Measurements from ENCODE around the gene KNDC1. TPM values are rescaled to one million over a fixed set of nuclear protein-coding genes. Genes with fewer than 3 reads are reported as not detected.

Gene KNDC1
- total RNA-seq, 2 donors from 2014 or later, result 0.07 TPM; not detected in 1

- no peak overlapping the region for H3K27ac Mint-ChIP-seq
- H3K9me3 Mint-ChIP-seq, result no peaks in the 10 kb centered on the region
- DNase-seq (ENCODE audit: low spot score in 2 of 2) (no peak), ATAC-seq (no peak)
- H3K36me3 Mint-ChIP-seq, result no peaks in the 10 kb centered on the region
Measured at GRCh38 chr10:133267829-133268228, 107.8 kb downstream of the KNDC1 start.

- Mint-ChIP-seq H3K27ac (no peak overlapping the region), H3K36me3 (no peaks in the 10 kb centered on the region), H3K9me3 (no peaks in the 10 kb centered on the region)
- no peak for ATAC-seq
- no peak for DNase-seq (ENCODE audit: low spot score in 2 of 2)
Measured at GRCh38 chr10:133268532-133268931, 108.5 kb downstream of the KNDC1 start.

- Mint-ChIP-seq H3K27ac (peak overlapping the region in 1 of 2 donors; percentile 44), H3K9me3 (no peaks in the 10 kb centered on the region), H3K36me3 (no peaks in the 10 kb centered on the region)
- ATAC-seq, result no peak
- DNase-seq (ENCODE audit: low spot score in 2 of 2), result no peak
Measured at GRCh38 chr10:133269367-133269766, 109.3 kb downstream of the KNDC1 start.

DNA sequence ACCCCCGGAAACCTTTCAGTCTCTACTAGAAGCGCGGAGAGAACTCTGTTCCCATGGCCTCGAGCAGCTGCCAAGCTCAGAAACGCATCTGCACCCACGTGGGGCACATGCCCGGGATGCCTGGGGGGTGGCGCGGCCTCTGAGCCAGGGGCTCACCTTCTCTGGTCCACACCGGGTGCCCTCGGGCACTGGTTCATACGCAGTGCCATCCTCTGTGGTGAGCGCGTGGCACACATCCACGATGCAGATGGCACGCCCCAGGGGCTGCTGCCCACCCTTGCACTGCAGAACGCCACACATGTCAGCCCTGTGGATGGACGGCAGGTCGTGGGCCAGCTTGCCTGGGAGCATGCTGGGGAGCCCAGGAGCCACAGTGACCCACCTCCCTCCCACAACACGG, 110.2 kb downstream of the KNDC1 start:
- Mint-ChIP-seq H3K36me3 (no peaks in the 10 kb centered on the region), H3K9me3 (no peaks in the 10 kb centered on the region), H3K27ac (no peak overlapping the region)
- ATAC-seq, result no peak
- DNase-seq (ENCODE audit: low spot score in 2 of 2), result no peak

- ATAC-seq, result no peak
- Mint-ChIP-seq H3K27ac (no peak overlapping the region), H3K9me3 (no peaks in the 10 kb centered on the region), H3K36me3 (peaks cover 3 to 4% of the 10 kb centered on the region in 2 donors)
- DNase-seq (ENCODE audit: low spot score in 2 of 2), result no peak
Measured at GRCh38 chr10:133270773-133271297, 110.8 kb downstream of the KNDC1 start.

GRCh38 chr10:133271521-133272300, 111.7 kb downstream of the KNDC1 start:
- DNase-seq (ENCODE audit: low spot score in 2 of 2), result no peak
- Mint-ChIP-seq H3K27ac (no peak overlapping the region), H3K9me3 (no peaks in the 10 kb centered on the region), H3K36me3 (peaks cover 6% of the 10 kb centered on the region in 2 donors)
- ATAC-seq, result no peak

DNA sequence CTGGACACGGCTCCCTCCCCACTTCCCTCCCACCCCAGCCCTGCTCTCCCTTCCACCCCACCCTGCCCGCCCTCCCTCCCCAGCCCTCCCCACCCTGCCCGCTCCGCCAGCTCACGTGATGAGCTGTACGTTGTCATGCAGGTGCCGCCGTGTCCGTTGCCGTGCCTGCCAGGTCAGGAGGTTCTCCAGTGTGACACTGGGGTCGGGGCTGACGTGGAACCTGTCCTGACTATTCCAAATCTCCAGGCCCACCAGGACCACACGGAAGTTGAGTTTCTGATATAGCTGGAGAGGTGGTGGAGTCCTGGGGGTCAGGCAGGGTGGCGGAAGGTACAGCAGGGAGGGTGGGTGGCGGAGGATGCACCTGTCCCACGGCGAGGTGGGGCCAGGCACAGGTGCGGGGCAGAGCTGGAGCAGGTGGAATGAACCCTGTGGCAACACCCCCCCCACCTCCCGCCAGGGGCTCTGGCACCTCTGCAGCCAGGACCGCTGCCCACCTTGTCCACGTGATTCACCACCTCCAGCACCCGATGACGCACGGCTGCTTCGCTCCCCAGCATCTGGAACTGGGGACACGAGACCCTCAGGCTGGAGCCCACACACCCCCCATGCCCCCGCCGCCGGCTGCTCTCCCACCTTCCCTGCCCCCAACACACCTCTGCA, 112.4 kb downstream of the KNDC1 start:
- ATAC-seq, result no peak
- Mint-ChIP-seq H3K36me3 (peaks cover 6% of the 10 kb centered on the region in 2 donors), H3K9me3 (no peaks in the 10 kb centered on the region), H3K27ac (no peak overlapping the region)
- DNase-seq (ENCODE audit: low spot score in 2 of 2), result no peak

GRCh38 chr10:133272964-133273420, 113.0 kb downstream of the KNDC1 start:
- H3K9me3 Mint-ChIP-seq, result no peaks in the 10 kb centered on the region
- H3K27ac Mint-ChIP-seq, result no peak overlapping the region
- DNase-seq (ENCODE audit: low spot score in 2 of 2), result no peak
- ATAC-seq, result no peak
- peaks cover 6% of the 10 kb centered on the region in 2 donors for H3K36me3 Mint-ChIP-seq

DNA sequence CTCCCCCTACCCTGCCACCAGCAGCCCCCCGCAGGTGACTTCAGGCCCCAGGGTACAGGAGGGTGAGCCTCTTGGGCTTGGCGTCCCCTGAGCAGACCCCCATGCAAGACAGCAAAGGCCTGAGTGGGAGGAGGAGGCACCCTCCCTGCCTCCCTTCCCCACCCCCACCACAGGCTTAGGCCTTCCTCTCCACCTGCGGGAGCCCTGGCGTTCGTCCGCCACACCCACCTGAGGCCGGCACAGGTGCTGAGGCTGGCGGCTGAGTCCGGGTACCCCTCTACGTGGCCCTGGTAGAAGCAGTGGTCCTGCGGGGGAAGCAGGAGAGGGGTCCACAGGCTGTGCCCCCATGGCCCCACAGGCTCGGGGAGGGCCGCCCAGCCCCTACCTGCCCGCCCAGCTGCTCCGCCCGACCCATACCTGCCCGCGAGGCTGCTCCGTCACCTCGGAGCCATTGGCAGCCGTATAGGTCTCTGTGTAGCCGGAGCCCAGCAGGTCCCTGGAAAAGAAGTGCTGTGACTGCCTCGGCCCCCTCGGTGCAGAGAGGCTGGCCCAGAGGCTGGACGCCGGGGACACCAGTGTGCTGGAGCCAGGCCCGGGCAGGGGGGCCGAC, 113.6 kb downstream of the KNDC1 start:
- peaks cover 6% of the 10 kb centered on the region in 2 donors for H3K36me3 Mint-ChIP-seq
- ATAC-seq, result no peak
- no peak overlapping the region for H3K27ac Mint-ChIP-seq
- H3K9me3 Mint-ChIP-seq, result no peaks in the 10 kb centered on the region
- DNase-seq (ENCODE audit: low spot score in 2 of 2), result no peak

DNA sequence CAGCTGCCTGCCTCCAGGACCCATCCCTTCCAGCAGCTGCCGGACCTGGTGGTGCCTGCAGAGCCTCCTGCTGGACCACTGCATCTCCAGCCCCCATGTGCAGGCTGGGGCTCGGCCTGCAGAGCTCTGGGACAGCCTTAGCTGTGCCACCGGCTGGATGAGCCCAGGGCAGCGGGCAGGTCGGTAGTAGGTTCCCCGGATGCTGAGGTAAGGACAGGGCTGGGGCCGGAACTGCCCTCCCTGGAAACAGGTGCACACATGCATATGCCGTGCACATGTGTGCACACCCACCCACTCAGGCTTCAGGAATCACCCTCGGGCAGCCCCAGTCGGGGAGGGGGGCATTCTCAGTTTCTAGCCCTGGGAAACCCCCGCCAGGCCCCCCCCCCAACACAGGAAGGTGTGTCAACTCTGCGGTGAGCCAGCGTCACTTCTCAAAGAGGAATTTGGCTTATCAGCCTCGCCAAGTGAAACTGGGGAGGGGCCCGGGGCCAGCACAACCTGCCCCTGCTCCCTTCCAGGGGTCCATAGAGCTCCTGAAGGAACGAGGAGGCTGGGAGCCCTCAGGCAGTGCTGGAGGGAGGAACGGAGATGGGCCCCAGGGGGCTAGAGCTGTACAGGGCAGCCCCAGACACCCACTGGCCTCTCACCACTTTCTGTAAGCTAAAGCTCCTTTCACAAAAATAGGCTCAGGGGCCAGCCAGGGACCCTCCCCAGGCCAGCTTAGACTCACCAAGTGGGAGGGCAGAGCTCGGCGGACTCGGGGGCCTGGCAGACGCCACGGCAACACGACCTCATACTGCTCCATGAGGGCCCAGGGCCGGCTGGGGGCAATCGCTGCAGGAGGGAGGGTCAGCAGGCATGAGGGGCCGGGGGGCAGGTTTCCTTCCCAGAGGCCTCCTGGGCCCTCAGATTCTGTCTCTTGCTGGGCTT, 115.0 kb downstream of the KNDC1 start:
- H3K36me3 Mint-ChIP-seq, result peaks cover 6% of the 10 kb centered on the region in 2 donors
- peak overlapping the region; percentile 85 to 87 for H3K27ac Mint-ChIP-seq
- no peaks in the 10 kb centered on the region for H3K9me3 Mint-ChIP-seq
- ATAC-seq, result peak; percentile 72 to 80
- DNase-seq (ENCODE audit: low spot score in 2 of 2), result peak; percentile 59 to 91

- ATAC-seq, result peak; percentile 42 to 53
- H3K27ac Mint-ChIP-seq, result peak overlapping the region; percentile 77 to 87
- H3K9me3 Mint-ChIP-seq, result no peaks in the 10 kb centered on the region
- peak in 1 of 2 donors; percentile 56 for DNase-seq (ENCODE audit: low spot score in 2 of 2)
- H3K36me3 Mint-ChIP-seq, result peaks cover 6% of the 10 kb centered on the region in 2 donors
Measured at GRCh38 chr10:133275684-133276092, 115.7 kb downstream of the KNDC1 start.

Other genes with a start within 250 kb of the KNDC1 start
- gene CFAP46, start 217.6 kb upstream of the KNDC1 start, total RNA-seq, result under 1 TPM in 1 of 2 donors, not detected in 1; 0.45 TPM
- gene ADGRA1, start 72.3 kb upstream of the KNDC1 start, total RNA-seq, result not detected
- not detected for gene UTF1, start 70.0 kb downstream of the KNDC1 start, total RNA-seq
- not detected for gene VENTX, start 77.6 kb downstream of the KNDC1 start, total RNA-seq
- 100 to 1,000 TPM; 101 to 201 TPM for gene ADAM8, start 116.6 kb downstream of the KNDC1 start, total RNA-seq
- 10 to 100 TPM; 47.9 to 53.3 TPM for gene TUBGCP2, start 148.7 kb downstream of the KNDC1 start, total RNA-seq
- gene ZNF511, start 148.7 kb downstream of the KNDC1 start, total RNA-seq, result 10 to 100 TPM; 43.4 to 55.6 TPM
- not detected for gene CALY, start 176.7 kb downstream of the KNDC1 start, total RNA-seq
- not detected for gene PRAP1, start 187.2 kb downstream of the KNDC1 start, total RNA-seq
- 10 to 100 TPM; 24.1 to 24.2 TPM for gene FUOM, start 197.8 kb downstream of the KNDC1 start, total RNA-seq
- gene ECHS1, start 213.1 kb downstream of the KNDC1 start, total RNA-seq, result 10 to 100 TPM; 58.5 to 86.0 TPM
- 1 to 10 TPM; 3.9 to 5.6 TPM for gene PAOX, start 219.0 kb downstream of the KNDC1 start, total RNA-seq
- 10 to 100 TPM; 39.8 to 65.0 TPM for gene MTG1, start 233.9 kb downstream of the KNDC1 start, total RNA-seq

Measured in activated naive CD4-positive, alpha-beta T cell treated with anti-CD3 and anti-CD28 coated beads, Interleukin-2, amount 50 U/mL, for 72 hours (primary cell).